ENCODE data around the gene SPTLC2.

GRCh38 chr14:77529963-77530362 is 86.5 kb downstream of the SPTLC2 start:
- TF ChIP-seq POLR2AphosphoS5 (IDR thresholded peaks at IDR 0.05) (no peak), CTCF (IDR thresholded peaks at IDR 0.05) (no peak), POLR2A (IDR thresholded peaks at IDR 0.05) (no peak)

Data from prostate gland (tissue), 2 donors.